Parathyroid adenoma (tissue), 2 donors: ENCODE data around the gene PCYT2.

Source experiments
- H2AFZ ChIP-seq: fragments of 300-600 bp; sonication (generic); one replicate; pipeline ENCODE4 v1.7.0; 2017; ENCODE audit warnings: antibody characterized with exemption, mild to moderate bottlenecking
- H3K27ac ChIP-seq: fragments of 300-600 bp; sonication (generic); one replicate; pipeline ENCODE4 v1.7.0; 2017
- H3K27me3 ChIP-seq: fragments of 300-600 bp; sonication (generic); one replicate; pipeline ENCODE4 v1.7.0; 2017; ENCODE audit warnings: low read length; ENCODE audit not compliant: control insufficient read depth, insufficient read depth
- H3K36me3 ChIP-seq: fragments of 300-600 bp; sonication (generic); one replicate; pipeline ENCODE4 v1.7.0; 2017; ENCODE audit warnings: low read length; ENCODE audit not compliant: control insufficient read depth, insufficient read depth
- H3K4me1 ChIP-seq: fragments of 300-600 bp; sonication (generic); one replicate; pipeline ENCODE4 v1.7.0; 2017; ENCODE audit warnings: control low read depth
- H3K4me2 ChIP-seq: fragments of 300-600 bp; sonication (generic); one replicate; pipeline ENCODE4 v1.7.0; 2017; ENCODE audit warnings: low read length
- H3K4me3 ChIP-seq: fragments of 300-600 bp; sonication (generic); one replicate; pipeline ENCODE4 v1.7.0; 2017; ENCODE audit warnings: low read depth, low read length
- H3K79me2 ChIP-seq: fragments of 300-600 bp; sonication (generic); one replicate; pipeline ENCODE4 v1.7.0; 2017; ENCODE audit warnings: control low read depth
- H3K9ac ChIP-seq: fragments of 300-600 bp; sonication (generic); one replicate; pipeline ENCODE4 v1.7.0; 2017; ENCODE audit warnings: mild to moderate bottlenecking
- H3K9me3 ChIP-seq: fragments of 300-600 bp; sonication (generic); one replicate; pipeline ENCODE4 v1.7.0; 2017; ENCODE audit warnings: low read length; ENCODE audit not compliant: control insufficient read depth
- TF ChIP-seq, protein P1 (sequence below): fragments of 300-600 bp; sonication (generic); IDR thresholded peaks from one replicate; pipeline ENCODE4 v1.7.0; 2017; ENCODE audit warnings: antibody characterized with exemption, mild to moderate bottlenecking
- donor health status: primary hyperparathyroidism.

PCYT2 gene

DNA sequence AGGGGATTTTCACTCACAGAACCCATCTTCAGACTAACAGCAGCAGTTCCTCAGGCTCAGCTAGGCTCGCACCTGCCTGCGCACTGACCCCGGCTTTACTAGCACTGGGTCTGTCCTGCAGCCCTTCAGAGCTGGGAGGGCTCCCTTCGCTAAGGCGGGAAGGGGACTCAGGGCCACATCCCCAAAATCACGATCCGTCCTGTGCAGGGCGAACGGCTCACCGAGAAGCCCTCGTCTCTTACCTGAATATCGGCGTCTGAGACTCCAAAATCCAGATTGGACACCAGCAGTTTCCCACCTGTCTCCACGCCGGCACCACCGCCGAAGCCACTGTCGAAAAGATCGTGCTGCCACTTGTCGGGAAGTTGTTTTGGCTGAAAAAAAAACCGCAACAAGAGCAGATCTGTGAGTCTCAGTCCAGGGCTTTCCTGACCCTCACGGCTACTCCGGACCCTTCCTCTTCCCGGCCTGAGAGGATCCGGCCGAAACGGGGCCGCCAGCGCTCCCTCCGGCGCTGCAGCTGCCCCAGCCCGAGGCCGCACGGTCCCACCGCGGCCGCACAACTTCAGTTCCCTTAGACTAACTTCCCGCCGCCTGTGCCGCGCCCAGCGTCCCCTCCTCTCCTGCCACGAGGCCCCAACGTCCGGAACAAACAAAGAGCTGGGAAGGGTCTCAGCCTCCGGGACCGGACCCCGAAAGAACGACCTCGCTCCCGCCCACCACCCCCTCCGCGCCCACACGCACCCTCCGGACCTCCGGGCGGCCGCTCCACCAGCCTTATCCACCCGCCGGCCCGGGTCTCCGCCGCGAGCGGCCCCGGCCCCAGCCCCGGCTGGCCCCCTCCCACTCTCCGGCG, 20.5 kb downstream of the PCYT2 start:
- Histone ChIP-seq H3K9me3 (no peaks in the 10 kb centered on the region), H3K27me3 (no peaks in the 10 kb centered on the region), H3K27ac (no peak overlapping the region), H3K4me3 (peak overlapping the region; percentile 54), H3K4me1 (peaks cover 12% of the 10 kb centered on the region), H3K9ac (peak overlapping the region; percentile 33), H3K79me2 (peaks cover 15% of the 10 kb centered on the region), H2AFZ (no peak overlapping the region), H3K36me3 (no peaks in the 10 kb centered on the region), H3K4me2 (peak overlapping the region; percentile 62)
- TF ChIP-seq, protein P1, sequence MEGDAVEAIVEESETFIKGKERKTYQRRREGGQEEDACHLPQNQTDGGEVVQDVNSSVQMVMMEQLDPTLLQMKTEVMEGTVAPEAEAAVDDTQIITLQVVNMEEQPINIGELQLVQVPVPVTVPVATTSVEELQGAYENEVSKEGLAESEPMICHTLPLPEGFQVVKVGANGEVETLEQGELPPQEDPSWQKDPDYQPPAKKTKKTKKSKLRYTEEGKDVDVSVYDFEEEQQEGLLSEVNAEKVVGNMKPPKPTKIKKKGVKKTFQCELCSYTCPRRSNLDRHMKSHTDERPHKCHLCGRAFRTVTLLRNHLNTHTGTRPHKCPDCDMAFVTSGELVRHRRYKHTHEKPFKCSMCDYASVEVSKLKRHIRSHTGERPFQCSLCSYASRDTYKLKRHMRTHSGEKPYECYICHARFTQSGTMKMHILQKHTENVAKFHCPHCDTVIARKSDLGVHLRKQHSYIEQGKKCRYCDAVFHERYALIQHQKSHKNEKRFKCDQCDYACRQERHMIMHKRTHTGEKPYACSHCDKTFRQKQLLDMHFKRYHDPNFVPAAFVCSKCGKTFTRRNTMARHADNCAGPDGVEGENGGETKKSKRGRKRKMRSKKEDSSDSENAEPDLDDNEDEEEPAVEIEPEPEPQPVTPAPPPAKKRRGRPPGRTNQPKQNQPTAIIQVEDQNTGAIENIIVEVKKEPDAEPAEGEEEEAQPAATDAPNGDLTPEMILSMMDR: no peak

DNA sequence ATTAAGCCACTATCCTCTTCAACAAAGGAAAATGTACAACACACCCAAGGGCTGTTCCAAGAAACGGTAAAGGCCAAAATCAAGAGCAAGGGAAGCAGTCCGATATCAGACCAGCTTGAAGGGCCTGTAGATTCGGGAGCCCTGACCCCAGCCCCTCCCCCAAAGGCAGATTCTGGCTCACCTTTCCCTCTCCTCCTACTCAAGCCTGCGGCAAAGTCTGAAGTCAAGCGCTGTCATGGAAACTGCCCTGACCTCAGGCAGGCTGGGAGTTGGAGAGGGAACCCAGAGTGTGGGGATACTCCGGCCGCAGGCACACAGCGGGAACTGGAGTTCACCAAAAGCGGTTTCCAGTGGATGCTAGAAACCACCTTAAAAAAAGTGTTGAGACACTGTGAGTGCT, 21.6 kb downstream of the PCYT2 start:
- Histone ChIP-seq H3K27me3 (no peaks in the 10 kb centered on the region), H3K36me3 (no peaks in the 10 kb centered on the region), H3K4me3 (no peak overlapping the region), H3K9ac (no peak overlapping the region), H3K27ac (no peak overlapping the region), H2AFZ (no peak overlapping the region), H3K79me2 (peaks cover 15% of the 10 kb centered on the region), H3K4me1 (peaks cover 12% of the 10 kb centered on the region), H3K4me2 (no peak overlapping the region), H3K9me3 (no peaks in the 10 kb centered on the region)
- TF ChIP-seq, protein P1: no peak

DNA sequence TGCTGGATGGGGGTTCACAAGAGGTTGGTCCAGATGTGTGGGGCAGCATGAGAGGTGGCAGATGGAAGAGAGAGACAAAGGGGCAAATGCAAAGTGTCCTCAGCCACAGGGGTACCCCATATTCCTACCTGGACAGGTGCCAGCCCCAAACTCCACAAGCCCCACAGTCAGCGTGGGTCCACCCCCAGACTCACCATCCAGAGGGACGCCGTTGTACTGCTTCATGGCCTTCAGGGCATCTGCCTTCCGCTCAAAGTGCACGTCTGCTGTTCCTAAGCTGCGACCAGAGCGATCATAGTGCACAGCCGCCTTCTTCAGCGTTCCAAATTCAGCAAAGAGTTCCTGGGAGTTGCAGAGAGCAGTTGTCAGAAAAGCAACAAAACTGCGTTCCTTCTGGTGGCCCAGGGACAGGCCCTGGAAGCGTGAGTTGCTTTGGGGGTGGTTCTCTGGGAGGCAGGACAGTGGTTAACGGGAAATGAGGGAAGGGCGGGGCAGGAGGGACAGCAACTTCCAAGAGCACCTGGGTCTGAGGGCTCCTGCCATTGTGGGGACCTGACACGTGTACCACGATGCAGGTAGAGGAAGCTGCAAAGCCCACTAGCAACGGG, 22.1 kb downstream of the PCYT2 start:
- TF ChIP-seq, protein P1: no peak
- no peaks in the 10 kb centered on the region for H3K36me3 ChIP-seq
- peaks cover 12% of the 10 kb centered on the region for H3K4me1 ChIP-seq
- H3K79me2 ChIP-seq: peaks cover 15% of the 10 kb centered on the region
- no peak overlapping the region for H2AFZ ChIP-seq
- H3K27ac ChIP-seq: no peak overlapping the region
- H3K9me3 ChIP-seq: no peaks in the 10 kb centered on the region
- no peak overlapping the region for H3K9ac ChIP-seq
- H3K4me2 ChIP-seq: no peak overlapping the region
- no peaks in the 10 kb centered on the region for H3K27me3 ChIP-seq
- no peak overlapping the region for H3K4me3 ChIP-seq

DNA sequence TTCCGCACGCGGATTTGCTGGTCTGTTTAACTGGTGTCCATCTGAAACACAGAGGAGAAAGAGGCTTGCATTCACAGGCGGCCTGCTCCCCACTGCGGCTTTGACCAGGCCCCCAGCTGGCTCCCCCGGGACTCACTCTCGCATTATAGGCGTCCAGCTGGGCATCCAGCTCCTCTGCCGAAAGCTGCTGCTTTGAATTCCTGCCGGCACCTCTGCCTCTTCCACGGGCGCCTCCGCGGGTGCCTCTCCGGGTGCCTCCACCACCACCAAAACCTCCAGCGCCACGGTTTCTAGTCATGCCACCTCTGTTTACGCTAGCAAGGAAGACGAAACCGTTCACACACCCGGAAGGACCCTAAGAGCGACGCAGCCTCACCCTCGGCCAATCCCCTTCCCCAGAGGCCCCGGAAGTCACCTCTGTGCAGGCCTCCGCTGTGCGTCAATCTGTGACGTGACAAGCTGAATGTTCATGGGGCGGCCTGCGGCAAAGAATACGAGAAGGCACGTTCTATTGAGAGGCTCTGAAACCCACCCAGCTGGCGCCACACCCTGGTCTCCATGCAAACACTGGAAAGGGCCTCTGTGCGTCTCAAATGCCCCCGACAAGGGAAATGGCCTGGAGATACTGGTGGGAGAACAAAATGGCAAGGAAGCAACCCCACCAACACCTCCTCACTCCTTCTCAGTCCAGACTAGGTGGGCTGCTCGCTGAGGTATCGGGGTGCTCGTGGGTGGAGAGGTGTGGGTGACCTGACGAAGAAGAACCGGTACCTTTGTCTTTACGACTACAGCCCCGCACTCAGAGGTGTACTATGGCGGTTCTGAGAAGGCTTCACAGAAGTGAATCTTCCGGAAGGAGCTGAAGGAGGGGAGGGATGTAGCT, 22.9 kb downstream of the PCYT2 start:
- Histone ChIP-seq H3K79me2 (peaks cover 15% of the 10 kb centered on the region), H2AFZ (no peak overlapping the region), H3K4me3 (no peak overlapping the region), H3K9ac (no peak overlapping the region), H3K4me1 (peaks cover 12% of the 10 kb centered on the region), H3K36me3 (no peaks in the 10 kb centered on the region), H3K27me3 (no peaks in the 10 kb centered on the region), H3K4me2 (no peak overlapping the region), H3K9me3 (no peaks in the 10 kb centered on the region), H3K27ac (no peak overlapping the region)
- TF ChIP-seq, protein P1: no peak
